ENCODE results near the gene ADAM17.
"Not testable (repeated sequence)": the region's sequence is repeated elsewhere in the genome, so short reads cannot be mapped to it uniquely, and the experiment has no call there.

The ADAM17 gene

GRCh38 chr2:9519250-9519649 lies 36.4 kb downstream of the ADAM17 start:
- DNase-seq (ENCODE audit: low spot score): no peak

GRCh38 chr2:9518780-9519179 lies 36.9 kb downstream of the ADAM17 start:
- no peak for DNase-seq (ENCODE audit: low spot score)

- DNase-seq (ENCODE audit: low spot score): no peak
Observed at GRCh38 chr2:9518163-9518562, 37.5 kb downstream of the ADAM17 start.

- DNase-seq (ENCODE audit: low spot score): no peak
Observed at GRCh38 chr2:9517118-9517782, 38.4 kb downstream of the ADAM17 start.

- not testable (repeated sequence) for DNase-seq (ENCODE audit: low spot score)
Observed at GRCh38 chr2:9513946-9514345, 41.7 kb downstream of the ADAM17 start.

GRCh38 chr2:9508931-9509330 lies 46.7 kb downstream of the ADAM17 start:
- no peak for DNase-seq (ENCODE audit: low spot score)

DNA sequence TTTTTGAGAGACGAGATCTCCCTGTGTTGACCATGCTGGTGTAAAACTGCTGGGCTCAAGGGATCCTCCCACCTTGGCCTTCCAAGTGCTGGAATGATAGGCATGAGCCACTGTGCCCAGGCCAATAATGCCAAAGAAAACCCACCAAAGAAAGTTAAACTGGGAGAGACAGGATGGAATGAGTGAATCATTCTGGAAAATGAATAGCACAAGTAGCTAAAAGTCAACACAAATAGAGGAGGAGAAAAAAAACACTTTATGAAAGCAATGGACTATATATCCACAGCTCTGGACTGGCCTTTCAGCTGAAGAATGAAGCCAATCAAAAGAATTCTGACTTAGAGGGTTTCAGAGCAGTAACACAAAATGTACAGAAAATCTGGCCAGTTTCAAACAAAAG lies 57.4 kb downstream of the ADAM17 start:
- DNase-seq (ENCODE audit: low spot score): peak; percentile 26

DNA sequence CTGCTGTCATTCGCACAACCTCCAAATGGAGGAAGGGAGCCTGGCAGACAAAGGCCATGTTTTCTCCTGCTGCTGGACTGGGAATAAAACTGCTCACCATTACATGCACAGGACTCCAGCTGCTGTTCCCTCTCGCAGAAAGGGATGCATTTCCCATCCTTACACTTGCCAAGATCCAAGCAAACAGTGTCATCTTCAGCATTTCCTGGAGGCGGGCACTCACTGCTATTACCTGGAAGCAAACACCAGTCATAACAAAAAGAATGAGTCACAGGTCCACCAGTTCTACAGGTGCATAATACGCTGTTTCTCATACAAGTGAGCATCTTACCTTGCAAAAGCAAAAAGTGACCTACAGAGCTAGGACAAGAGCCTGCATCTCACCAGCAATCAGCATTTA lies 58.6 kb downstream of the ADAM17 start:
- DNase-seq (ENCODE audit: low spot score): no peak

DNA sequence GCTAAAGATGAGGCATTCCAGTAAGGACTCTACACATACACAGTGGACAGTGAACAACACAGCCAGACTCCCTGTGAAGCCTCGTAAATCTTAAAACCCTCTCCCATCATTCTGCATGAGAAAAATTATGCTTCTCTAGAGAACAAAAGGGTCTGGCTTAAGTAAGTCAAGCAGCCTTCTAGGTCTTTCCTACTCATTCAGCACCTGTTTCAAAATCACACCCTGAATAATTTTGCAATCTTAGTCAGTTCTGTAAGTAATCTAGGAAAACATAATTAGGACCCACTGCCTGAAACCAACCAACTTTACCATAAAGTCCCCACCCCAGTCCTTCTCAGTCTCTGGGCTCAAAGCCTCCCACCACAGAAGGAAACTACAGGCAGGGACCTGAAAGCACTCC lies 61.5 kb downstream of the ADAM17 start:
- no peak for DNase-seq (ENCODE audit: low spot score)

DNA sequence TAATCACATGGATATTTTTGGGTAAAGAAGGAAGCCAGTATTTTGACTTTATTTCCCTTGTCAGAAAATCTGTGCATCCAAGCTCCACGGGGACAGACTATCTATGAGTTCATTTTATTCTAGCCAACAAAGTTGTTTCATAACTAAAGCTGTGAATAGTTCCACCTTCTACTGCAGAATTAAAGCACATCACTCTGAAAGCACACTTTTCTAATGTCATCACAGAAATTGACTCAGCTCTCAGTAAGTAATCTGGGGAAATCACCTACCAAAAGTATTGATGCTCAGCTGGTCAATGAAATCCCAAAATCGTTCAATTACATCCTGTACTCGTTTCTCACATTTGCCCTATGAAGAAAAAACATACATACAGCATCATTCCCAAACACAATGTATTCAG lies 62.2 kb downstream of the ADAM17 start:
- DNase-seq (ENCODE audit: low spot score): no peak

DNA sequence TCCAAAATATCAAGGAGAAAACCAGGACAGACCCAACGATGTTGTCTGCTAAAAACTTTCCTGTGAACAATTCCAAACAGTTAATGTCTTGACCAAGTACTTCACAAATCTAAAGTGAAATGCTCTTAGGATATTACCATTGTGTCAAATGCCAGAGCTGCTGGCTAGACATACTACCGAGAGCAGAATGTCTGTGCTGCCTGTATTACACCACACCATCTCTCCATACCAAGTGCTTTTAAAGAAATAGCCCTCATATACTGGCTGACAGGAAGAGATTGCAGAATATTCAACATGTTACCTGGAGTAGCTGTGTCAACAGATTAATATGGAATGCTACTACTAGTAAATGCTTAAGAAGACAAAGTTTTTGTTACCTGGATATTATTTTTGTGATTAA lies 62.7 kb downstream of the ADAM17 start:
- no peak for DNase-seq (ENCODE audit: low spot score)

- DNase-seq (ENCODE audit: low spot score): no peak
Observed at GRCh38 chr2:9490789-9491188, 64.8 kb downstream of the ADAM17 start.

DNA sequence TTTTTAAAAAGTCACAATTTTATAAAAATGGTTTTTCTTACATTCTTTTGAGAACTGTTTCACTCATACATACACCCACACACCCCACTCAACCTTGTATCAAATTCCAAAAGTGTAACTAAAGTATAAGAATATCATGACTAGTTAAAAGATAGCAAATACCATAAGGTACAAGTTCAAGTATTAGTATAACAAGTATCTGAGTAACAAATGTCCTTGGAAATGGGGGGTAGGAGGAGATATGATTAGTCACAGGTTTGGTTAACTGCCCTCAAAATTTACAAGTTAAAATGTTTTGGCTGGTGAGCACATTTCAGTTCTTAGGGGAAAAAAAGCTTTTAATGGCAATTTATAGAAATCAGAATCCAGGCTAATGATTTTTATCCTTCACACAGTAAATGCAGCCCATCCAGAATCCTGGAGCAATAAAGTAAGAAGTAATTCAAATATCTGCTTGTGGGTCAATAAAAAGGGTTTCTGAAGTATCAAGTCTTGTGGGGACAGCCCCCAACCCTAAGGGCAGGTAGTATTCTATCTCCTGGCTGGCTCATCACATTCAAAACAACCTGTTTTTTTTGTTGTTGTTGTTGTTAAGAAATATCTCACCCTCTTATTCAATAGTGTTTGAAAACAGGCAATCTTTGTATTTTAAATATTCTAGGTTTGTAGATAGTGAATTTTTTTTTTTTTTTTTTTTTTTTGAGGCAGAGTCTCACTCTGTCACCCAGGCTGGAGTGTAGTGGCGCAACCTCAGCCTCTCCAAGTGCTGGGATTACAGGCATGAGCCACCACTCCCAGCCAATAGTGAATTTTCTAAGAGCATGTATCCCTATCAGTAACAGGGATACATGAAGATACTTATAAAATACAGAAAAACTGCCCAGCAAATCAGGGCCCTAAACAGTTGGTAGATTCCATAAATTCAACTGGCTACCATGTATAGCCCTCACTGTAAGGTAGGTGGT lies 66.8 kb downstream of the ADAM17 start:
- DNase-seq (ENCODE audit: low spot score): peak; percentile 50

- DNase-seq (ENCODE audit: low spot score): peak; percentile 19
Observed at GRCh38 chr2:9484533-9484932, 71.1 kb downstream of the ADAM17 start.

- DNase-seq (ENCODE audit: low spot score): no peak
Observed at GRCh38 chr2:9483107-9483506, 72.5 kb downstream of the ADAM17 start.

DNA sequence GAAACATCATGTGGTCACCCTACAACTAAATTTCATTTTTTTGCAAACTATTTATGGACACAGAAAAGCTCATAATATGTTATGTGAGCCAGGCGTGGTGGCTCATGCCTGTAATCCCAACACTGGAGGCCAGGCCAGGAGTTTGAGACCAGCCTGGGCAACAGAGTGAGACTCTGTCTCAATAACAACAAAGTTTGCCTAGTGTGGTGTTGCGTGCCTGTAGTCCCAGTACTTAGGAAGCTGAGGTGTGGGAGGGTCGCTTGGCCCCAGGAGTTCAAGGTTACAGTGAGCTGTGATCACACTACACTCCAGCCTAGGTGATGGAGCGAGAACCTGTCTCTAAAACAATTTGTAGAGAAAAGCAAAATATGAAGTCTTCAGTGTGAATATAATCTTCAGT lies 75.5 kb downstream of the ADAM17 start:
- no peak for DNase-seq (ENCODE audit: low spot score)

- no peak for DNase-seq (ENCODE audit: low spot score)
Observed at GRCh38 chr2:9478526-9478925, 77.1 kb downstream of the ADAM17 start.

DNA sequence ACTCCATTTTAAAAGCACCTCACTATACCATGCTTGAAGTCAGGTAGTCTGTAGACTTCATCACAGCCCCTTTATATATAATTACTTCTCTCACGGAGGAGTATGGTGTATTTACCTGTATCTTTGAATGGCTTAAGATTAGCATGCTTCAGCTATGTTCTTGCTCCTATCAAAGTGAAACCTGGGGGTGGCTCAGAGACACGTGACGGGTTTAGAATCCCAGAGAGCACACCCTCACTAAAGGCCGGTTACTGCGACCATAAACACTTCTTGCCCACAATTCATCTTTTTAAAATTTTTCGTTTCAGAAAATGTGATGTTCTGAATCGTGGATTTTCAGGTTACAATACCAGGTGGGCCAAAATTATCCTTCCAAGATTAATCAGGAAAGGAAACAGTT lies 77.7 kb downstream of the ADAM17 start:
- DNase-seq (ENCODE audit: low spot score): no peak

- DNase-seq (ENCODE audit: low spot score): peak; percentile 89
Observed at GRCh38 chr2:9474361-9475057, 81.1 kb downstream of the ADAM17 start, which contains the start of gene IAH1. IAH1 (plus strand) TSS chr2:9474551; CDS start chr2:9474567, 16 bp downstream.

DNA sequence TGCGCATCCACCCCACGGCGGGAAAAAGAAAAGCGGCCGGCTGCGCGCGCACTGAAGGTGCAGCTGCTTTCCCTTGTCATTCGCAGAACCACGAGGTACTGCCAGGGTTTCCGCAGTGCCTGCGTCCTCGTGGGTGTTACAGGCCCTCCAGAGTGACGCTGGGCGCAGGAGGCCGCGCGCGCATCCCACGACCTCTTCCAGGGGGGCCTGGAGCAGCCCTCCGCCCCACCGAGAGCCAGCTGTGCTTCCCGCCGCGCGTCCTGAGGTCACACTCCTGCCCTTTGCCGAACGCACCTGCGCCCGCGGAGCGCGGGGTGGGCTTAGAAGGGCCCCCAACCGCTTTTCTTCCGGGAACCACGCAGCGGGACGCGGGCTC lies 81.7 kb downstream of the ADAM17 start:
- peak; percentile 12 for DNase-seq (ENCODE audit: low spot score)

DNA sequence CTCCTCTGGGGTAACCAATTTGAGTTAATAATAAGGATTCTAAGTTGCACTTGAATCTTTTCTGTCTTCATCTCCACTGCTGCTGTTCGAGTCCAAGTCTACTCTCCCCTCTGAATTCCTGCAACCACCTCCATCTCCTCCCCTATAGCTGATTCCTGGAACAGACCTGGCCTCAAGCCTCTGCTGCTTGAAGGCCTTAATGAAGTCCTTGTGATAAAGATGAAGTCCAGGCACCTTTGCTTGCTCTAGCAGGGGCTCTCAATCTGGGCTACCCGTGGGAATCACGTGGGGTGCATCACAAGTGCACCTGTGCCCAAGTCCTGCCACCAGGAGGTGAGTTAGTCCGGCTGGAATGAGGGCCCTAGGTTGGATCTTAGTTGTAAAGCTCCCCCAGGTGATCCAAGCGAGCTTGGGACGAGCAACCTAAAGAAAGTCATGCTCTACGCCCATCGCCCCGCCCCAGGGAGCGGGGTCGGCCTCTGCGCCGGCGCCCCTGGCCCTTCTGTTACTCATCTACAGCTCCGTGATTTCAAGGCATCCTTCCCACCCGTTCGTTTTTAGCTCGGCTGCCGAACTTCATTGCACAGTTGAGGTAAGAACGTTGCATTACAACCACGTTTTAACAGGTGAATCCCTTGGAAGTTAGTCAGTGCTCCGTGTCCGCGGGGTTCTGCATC lies 82.2 kb downstream of the ADAM17 start:
- DNase-seq (ENCODE audit: low spot score): no peak

DNA sequence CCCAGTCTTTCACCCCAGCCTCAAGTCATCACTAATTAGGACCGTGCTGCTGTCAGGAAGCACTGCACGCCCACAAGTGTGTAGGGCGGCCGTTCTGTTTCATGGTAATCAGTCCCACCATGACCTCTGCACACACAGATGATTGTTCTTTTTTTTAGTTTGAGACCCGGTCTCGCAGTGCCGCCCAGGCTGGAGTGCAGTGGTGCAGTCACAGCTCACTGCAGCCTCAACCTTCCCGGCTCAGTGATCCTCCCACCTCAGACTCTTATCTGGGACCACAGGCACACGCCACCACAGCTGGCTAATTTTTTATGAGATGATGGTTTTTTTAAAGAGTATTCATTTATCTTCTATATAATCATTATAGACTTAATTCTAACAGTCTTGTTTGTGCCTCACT lies 83.1 kb downstream of the ADAM17 start:
- DNase-seq (ENCODE audit: low spot score): no peak
